ENCODE measurements around the gene P2RX4. TPM values are rescaled to one million over a fixed set of nuclear protein-coding genes. Genes with fewer than 3 reads are reported as not detected.

P2RX4 gene
- total RNA-seq, 1 experiment from 2014 or later, result 7.6 TPM

- CTCF ChIA-PET, result no interaction called here
- intact Hi-C loops (cut with micrococcal nuclease; ENCODE audit: unreplicated experiment), result no loop called here
- Histone ChIP-seq H3K27ac (ENCODE audit: low read depth, low read length, poor library complexity, severe bottlenecking) (no peak overlapping the region), H3K36me3 (ENCODE audit: insufficient read depth, low read length, poor library complexity, severe bottlenecking) (no peaks in the 10 kb centered on the region), H3K4me1 (ENCODE audit: insufficient read depth, low read length, poor library complexity, severe bottlenecking) (no peaks in the 10 kb centered on the region), H3K4me3 (ENCODE audit: low read depth, low read length, poor library complexity, severe bottlenecking) (no peak overlapping the region), H3K27me3 (replicated peaks; ENCODE audit: insufficient read depth, low read depth, low read length, poor library complexity) (no peaks in the 10 kb centered on the region), H3K9me3 (ENCODE audit: low read depth, low read length, poor library complexity, severe bottlenecking) (no peaks in the 10 kb centered on the region)
- TF ChIP-seq CTCF (conservative IDR thresholded peaks at IDR 0.05; ENCODE audit: low read depth, low read length) (no peak), EZH2 (IDR thresholded peaks at IDR 0.05; ENCODE audit: borderline replicate concordance, low read depth, low read length, poor library complexity, severe bottlenecking) (no peak)
- POLR2A ChIA-PET (ENCODE audit: low non-redundant PET), result no interaction called here
- DNase-seq (ENCODE audit: low spot score), result no peak
- no TSS peak for BruUV-seq (replicated peaks)
These were observed 28.7 kb upstream of the P2RX4 start for GRCh38 chr12:121181181-121181580.

- POLR2A ChIA-PET (ENCODE audit: low non-redundant PET), result no interaction called here
- no peak for DNase-seq (ENCODE audit: low spot score)
- BruUV-seq (replicated peaks), result no TSS peak
- H3K27me3 ChIP-seq (replicated peaks; ENCODE audit: insufficient read depth, low read depth, low read length, poor library complexity), result no peaks in the 10 kb centered on the region
- H3K27ac ChIP-seq (ENCODE audit: low read depth, low read length, poor library complexity, severe bottlenecking), result no peak overlapping the region
- CTCF ChIA-PET, result no interaction called here
- TF ChIP-seq CTCF (conservative IDR thresholded peaks at IDR 0.05; ENCODE audit: low read depth, low read length) (no peak), EZH2 (IDR thresholded peaks at IDR 0.05; ENCODE audit: borderline replicate concordance, low read depth, low read length, poor library complexity, severe bottlenecking) (no peak)
- intact Hi-C loops (cut with micrococcal nuclease; ENCODE audit: unreplicated experiment), result no loop called here
- no peaks in the 10 kb centered on the region for H3K36me3 ChIP-seq (ENCODE audit: insufficient read depth, low read length, poor library complexity, severe bottlenecking)
- H3K4me1 ChIP-seq (ENCODE audit: insufficient read depth, low read length, poor library complexity, severe bottlenecking), result no peaks in the 10 kb centered on the region
- no peaks in the 10 kb centered on the region for H3K9me3 ChIP-seq (ENCODE audit: low read depth, low read length, poor library complexity, severe bottlenecking)
- H3K4me3 ChIP-seq (ENCODE audit: low read depth, low read length, poor library complexity, severe bottlenecking), result no peak overlapping the region
These were observed 27.6 kb upstream of the P2RX4 start for GRCh38 chr12:121182222-121182893.

GRCh38 chr12:121184425-121184824, 25.5 kb upstream of the P2RX4 start:
- Histone ChIP-seq H3K27ac (ENCODE audit: low read depth, low read length, poor library complexity, severe bottlenecking) (no peak overlapping the region), H3K27me3 (replicated peaks; ENCODE audit: insufficient read depth, low read depth, low read length, poor library complexity) (no peaks in the 10 kb centered on the region), H3K9me3 (ENCODE audit: low read depth, low read length, poor library complexity, severe bottlenecking) (no peaks in the 10 kb centered on the region), H3K36me3 (ENCODE audit: insufficient read depth, low read length, poor library complexity, severe bottlenecking) (no peaks in the 10 kb centered on the region), H3K4me3 (ENCODE audit: low read depth, low read length, poor library complexity, severe bottlenecking) (no peak overlapping the region), H3K4me1 (ENCODE audit: insufficient read depth, low read length, poor library complexity, severe bottlenecking) (no peaks in the 10 kb centered on the region)
- CTCF ChIA-PET, result no interaction called here
- intact Hi-C loops (cut with micrococcal nuclease; ENCODE audit: unreplicated experiment), result no loop called here
- POLR2A ChIA-PET (ENCODE audit: low non-redundant PET), result no interaction called here
- BruUV-seq (replicated peaks), result no TSS peak
- DNase-seq (ENCODE audit: low spot score), result no peak
- TF ChIP-seq EZH2 (IDR thresholded peaks at IDR 0.05; ENCODE audit: borderline replicate concordance, low read depth, low read length, poor library complexity, severe bottlenecking), result no peak
- no peak for TF ChIP-seq CTCF (conservative IDR thresholded peaks at IDR 0.05; ENCODE audit: low read depth, low read length)

All from A673 (cell line).